Activated T-helper 2 cell treated with anti-CD3 and anti-CD28 coated beads, Interferon-gamma antibody, Interleukin-2, Interleukin-4, amounts not matched to agents 10 μg/mL and 5 μg/mL and 100 μg/mL, durations not matched to agents 14 hours and 24 hours and 36 hours (primary cell): ENCODE data around the gene CMTM3. TPM values are rescaled to one million over a fixed set of nuclear protein-coding genes. Genes with fewer than 3 reads are reported as not detected.

Experiments
- total RNA-seq: library from RNA; stranded (reverse); gene quantifications from 2 replicates; pipeline ENCODE4 v1.2.3, GENCODE V29; 2022

CMTM3 gene
- total RNA-seq, 1 donor from 2014 or later = 96.4 TPM

Other genes with a start within 250 kb of the CMTM3 start
- not detected in 2 replicates for gene CDH5, start 238.0 kb upstream of the CMTM3 start, total RNA-seq
- gene BEAN1, start 177.4 kb upstream of the CMTM3 start, total RNA-seq = not detected in 2 replicates
- 5.9 and 7.3 TPM in 2 replicates for gene TK2, start 54.6 kb upstream of the CMTM3 start, total RNA-seq
- gene CKLF, start 52.1 kb upstream of the CMTM3 start, total RNA-seq = 102 and 110 TPM in 2 replicates
- 9.1 and 10.7 TPM in 2 replicates for gene CMTM1, start 38.3 kb upstream of the CMTM3 start, total RNA-seq
- gene CMTM2, start 25.2 kb upstream of the CMTM3 start, total RNA-seq = 0.30 and 0.53 TPM in 2 replicates
- 3.8 and 4.0 TPM in 2 replicates for gene CMTM4, start 92.0 kb downstream of the CMTM3 start, total RNA-seq
- 54.6 and 62.7 TPM in 2 replicates for gene DYNC1LI2, start 146.9 kb downstream of the CMTM3 start, total RNA-seq
- 0.34 TPM in 1 of 2 replicates, not detected in the other for gene TERB1, start 196.9 kb downstream of the CMTM3 start, total RNA-seq
- 123 and 125 TPM in 2 replicates for gene NAE1, start 226.3 kb downstream of the CMTM3 start, total RNA-seq
- 0.59 and 1.1 TPM in 2 replicates for gene CA7, start 239.7 kb downstream of the CMTM3 start, total RNA-seq